Adrenal gland (tissue), 12 donors: ENCODE measurements around the gene GAS2. TPM values are rescaled to one million over a fixed set of nuclear protein-coding genes. Genes with fewer than 3 reads are reported as not detected.

ENCODE experiments used
- DNase-seq, 7 donors: peaks; one replicate each; pipeline ENCODE4 v3.0.0-alpha.2; 2019 to 2020
- H3K27ac ChIP-seq, 5 donors: fragments of 200-600 bp; sonication (generic) in 4 of 5; 1 replicate in 3 of 5; 2 replicates in 2 of 5; pipeline versions ENCODE4 v1.5.1 to v1.8.0; 2016 to 2020; ENCODE audit warnings: mild to moderate bottlenecking in 1 of 5
- H3K27me3 ChIP-seq: fragments of 200-600 bp; 2 replicates; pipeline ENCODE4 v1.8.0; 2021
- H3K36me3 ChIP-seq, 2 donors: fragments of 200-600 bp; replicated peaks in 1 of 2; 1 replicate in 1 of 2; 2 replicates in 1 of 2; pipeline versions ENCODE4 v1.5.1 to v1.8.0; 2018 to 2022
- H3K4me1 ChIP-seq, 2 donors: fragments of 200-600 bp; replicated peaks in 1 of 2; 1 replicate in 1 of 2; 2 replicates in 1 of 2; pipeline versions ENCODE4 v1.5.1 to v1.8.0; 2018 to 2021
- H3K4me3 ChIP-seq, 4 donors: fragments of 200-600 bp; sonication (generic) in 3 of 4; one replicate each; pipeline ENCODE4 v1.5.1; 2016 to 2018
- H3K9me3 ChIP-seq, 3 donors: fragments of 200-600 bp; sonication (generic) in 1 of 3; replicated peaks in 1 of 3; 1 replicate in 2 of 3; 2 replicates in 1 of 3; pipeline versions ENCODE4 v1.5.1 to v1.8.0; 2016 to 2021
- CTCF ChIP-seq, 6 experiments: fragments of 450-650 bp in 4 of 6; fragments of 200-600 bp in 2 of 6; sonication (generic) in 1 of 6; IDR thresholded peaks; 1 replicate in 5 of 6; 2 replicates in 1 of 6; pipeline versions ENCODE4 v1.5.1 to v1.8.0; 2016 to 2021; ENCODE audit warnings: antibody characterized with exemption in 6 of 6, mild to moderate bottlenecking in 2 of 6, moderate library complexity in 1 of 6
- POLR2A ChIP-seq, 2 donors: fragments of 450-650 bp; IDR thresholded peaks; one replicate each; pipeline ENCODE4 v1.6.1; 2017; ENCODE audit warnings: antibody characterized with exemption in 2 of 2, mild to moderate bottlenecking in 2 of 2, moderate library complexity in 1 of 2
- WGBS, 4 donors: extraction: QIAGEN DNeasy Blood & Tissue Kit in 2 of 4; methylation state at CpG; one replicate each; pipeline versions ENCODE4 v1.1.5 to v1.1.7; 2013 to 2017; 5-methylcytosine and 5-hydroxymethylcytosine counted together
- intact Hi-C, 2 donors: fragments of 100-400 bp; cut with DNase I; formaldehyde crosslinking; loops; one replicate each; pipeline versions ENCODE4 v1.14.1 to v1.15.0; 2022 to 2023
- polyA plus RNA-seq, 3 donors: library from polyadenylated mRNA; stranded (reverse); fragments of 200-250 nt in 2 of 3; fragments of 350-450 nt in 1 of 3; fragmentation: Illumina TruSeq in 1 of 3; extraction: RNeasy Lipid Tissue Mini Kit (QIAGEN cat#74804) in 1 of 3; gene quantifications; one replicate each; pipeline ENCODE4 v1.2.3, GENCODE V29; 2013 to 2014
- total RNA-seq, 9 donors: library from RNA; depleted of rRNA in 4 of 9; stranded (reverse); fragments of >200 nt in 4 of 9; fragments of 120-200 nt in 1 of 9; fragmentation: NEBNext Ultra II Directional in 1 of 9; extraction: Animal tissue kit (Norgen Biotek cat#: 25700) in 1 of 9; gene quantifications; one replicate each; pipeline versions ENCODE4 v1.1.0 to v1.2.4, GENCODE V29; 2013 to 2023
- donor health status: healthy with polysubstance abuse.
- donor health status: Bipolar disorder and iron deficiency.
- donor health status: DM: yes; HTN: yes; CAD: no.
- donor health status: DM: no; HTN: no; CAD: no.
- donor health status: DM: no; HTN: no; CAD: no.
- donor health status: DM: yes; HTN: yes; CAD: no.

The GAS2 gene
- total and polyA plus RNA-seq, 12 donors = 0.56 to 14.8 (median 2.3) TPM

GRCh38 chr11:22674470-22675439 is 8.3 kb downstream of the GAS2 start:
- H3K36me3 ChIP-seq = no peaks in the 10 kb centered on the region
- TF ChIP-seq POLR2A (IDR thresholded peaks at IDR 0.05) (no peak), CTCF (IDR thresholded peaks at IDR 0.05) (no peak)
- no peak for DNase-seq
- H3K4me1 ChIP-seq = no peaks in the 10 kb centered on the region
- H3K9me3 ChIP-seq = no peaks in the 10 kb centered on the region
- no peak overlapping the region for H3K4me3 ChIP-seq
- H3K27me3 ChIP-seq = no peaks in the 10 kb centered on the region
- H3K27ac ChIP-seq = no peak overlapping the region
- WGBS, 4 donors = 76 to 87% (median 84%) methylated on average over 4 of the region's 4 CpGs
- intact Hi-C loops = no loop called here

GRCh38 chr11:22677153-22677903 is 10.9 kb downstream of the GAS2 start:
- H3K9me3 ChIP-seq = no peaks in the 10 kb centered on the region
- intact Hi-C loops = no loop called here
- no peak overlapping the region for H3K4me3 ChIP-seq
- no peak overlapping the region for H3K27ac ChIP-seq
- H3K4me1 ChIP-seq = no peaks in the 10 kb centered on the region
- H3K27me3 ChIP-seq = no peaks in the 10 kb centered on the region
- no peaks in the 10 kb centered on the region for H3K36me3 ChIP-seq
- DNase-seq = no peak
- WGBS, 4 donors = 63 to 75% (median 69%) methylated on average over 4 of the region's 4 CpGs
- TF ChIP-seq POLR2A (IDR thresholded peaks at IDR 0.05) = no peak
- no peak for TF ChIP-seq CTCF (IDR thresholded peaks at IDR 0.05)

GRCh38 chr11:22680628-22681027 is 14.2 kb downstream of the GAS2 start:
- TF ChIP-seq CTCF (IDR thresholded peaks at IDR 0.05) (no peak), POLR2A (IDR thresholded peaks at IDR 0.05) (no peak)
- H3K27ac ChIP-seq = no peak overlapping the region
- H3K4me1 ChIP-seq = no peaks in the 10 kb centered on the region
- 59 to 74% (median 62%) methylated on average over 2 of the region's 2 CpGs for WGBS, 4 donors
- H3K36me3 ChIP-seq = no peaks in the 10 kb centered on the region
- H3K4me3 ChIP-seq = no peak overlapping the region
- no peak for DNase-seq
- H3K27me3 ChIP-seq = no peaks in the 10 kb centered on the region
- intact Hi-C loops = no loop called here
- no peaks in the 10 kb centered on the region for H3K9me3 ChIP-seq

- DNase-seq = no peak
- Histone ChIP-seq H3K27ac (no peak overlapping the region), H3K36me3 (no peaks in the 10 kb centered on the region), H3K9me3 (no peaks in the 10 kb centered on the region), H3K4me1 (no peaks in the 10 kb centered on the region), H3K27me3 (no peaks in the 10 kb centered on the region), H3K4me3 (no peak overlapping the region)
- WGBS, 4 donors = 81 to 97% (median 94%) methylated on average over 4 of the region's 4 CpGs
- TF ChIP-seq CTCF (IDR thresholded peaks at IDR 0.05) = no peak
- TF ChIP-seq POLR2A (IDR thresholded peaks at IDR 0.05) = no peak
- intact Hi-C loops = no loop called here
Measured at GRCh38 chr11:22681281-22681812, 14.9 kb downstream of the GAS2 start.
